OCI-M2 (cell line): Measurements from ENCODE around the gene SRBD1.
"Not testable (repeated sequence)": the region's sequence is repeated elsewhere in the genome, so short reads cannot be mapped to it uniquely, and the experiment has no call there.

Source experiments
- DNase-seq: peaks from one replicate; lab custom pipeline; 2025; ENCODE audit not compliant: unreplicated experiment; lab: John Stamatoyannopoulos, UW

The SRBD1 gene

DNA sequence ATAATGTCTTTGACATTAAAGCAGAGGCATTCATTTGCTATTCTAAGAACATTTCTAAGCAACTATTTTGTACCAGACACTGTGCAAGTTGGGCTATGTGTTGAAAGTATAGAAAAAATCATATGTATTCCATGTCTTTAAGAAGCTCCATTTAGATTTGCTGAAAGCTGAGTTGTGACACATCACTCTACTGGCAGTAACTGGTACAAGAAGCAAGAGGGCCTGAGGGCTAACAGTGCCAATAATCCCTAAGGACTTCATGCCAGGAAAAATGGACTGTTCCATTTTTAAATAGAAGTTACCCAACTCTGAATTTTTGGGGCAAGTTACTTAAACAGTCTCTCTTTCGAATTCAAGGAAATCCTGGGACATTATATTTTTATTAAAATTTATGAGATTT lies 178.7 kb downstream of the SRBD1 start:
- no peak for DNase-seq

DNA sequence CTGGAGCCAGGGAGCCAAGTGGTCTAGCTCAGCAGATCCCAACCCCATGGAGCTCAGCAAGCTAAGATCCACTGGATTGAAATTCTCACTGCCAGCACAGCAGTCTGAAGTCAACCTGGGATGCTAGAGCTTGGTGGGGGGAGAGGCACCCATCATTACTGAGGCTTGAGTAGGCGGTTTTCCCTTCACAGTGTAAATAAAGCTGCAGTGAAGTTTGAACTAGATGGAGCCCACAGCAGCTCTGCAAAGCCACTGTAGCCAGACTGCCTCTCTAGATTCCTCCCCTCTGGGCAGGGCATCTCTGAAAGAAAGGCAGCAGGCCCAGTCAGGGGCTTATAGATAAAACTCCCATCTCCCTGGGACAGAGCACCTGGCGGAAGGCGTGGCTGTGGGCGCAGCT lies 185.0 kb downstream of the SRBD1 start:
- DNase-seq, result not testable (repeated sequence)

DNA sequence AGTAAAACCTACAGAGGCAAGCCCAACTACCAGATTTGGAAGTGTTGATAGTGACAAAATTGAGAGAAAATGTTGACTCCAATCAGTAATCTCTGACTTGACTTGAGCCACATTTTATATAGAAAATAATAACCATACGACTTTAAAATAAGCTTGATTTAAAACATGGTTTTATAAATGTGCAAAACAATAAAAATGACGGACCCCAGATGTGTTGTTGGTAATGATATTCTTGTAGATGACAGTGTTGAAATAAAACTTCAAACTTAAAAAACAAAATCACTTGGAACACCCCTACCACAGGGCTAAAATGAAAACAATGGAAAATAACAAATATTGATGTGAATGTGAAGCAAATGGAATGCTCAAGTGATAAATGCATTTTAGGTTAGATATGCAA lies 188.1 kb downstream of the SRBD1 start:
- no peak for DNase-seq

DNA sequence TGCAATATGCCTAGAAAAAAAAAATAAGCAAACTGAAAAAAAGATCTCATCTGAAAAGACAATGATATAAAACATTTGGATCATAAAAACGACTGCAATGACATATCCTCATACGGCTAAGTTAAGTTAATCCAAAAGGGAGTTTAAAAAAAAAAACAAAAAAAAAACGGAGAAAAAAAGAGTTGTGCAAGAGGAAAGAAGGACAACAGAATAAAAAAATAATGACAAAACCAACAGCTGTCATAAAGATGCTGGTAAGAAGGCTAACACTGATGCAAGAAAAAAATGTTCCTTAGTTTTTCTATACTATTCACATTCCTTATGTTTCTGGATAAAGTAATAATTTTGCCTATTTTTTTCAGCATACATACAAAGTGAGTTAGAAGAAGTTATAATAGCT lies 192.5 kb downstream of the SRBD1 start:
- DNase-seq, result no peak

DNA sequence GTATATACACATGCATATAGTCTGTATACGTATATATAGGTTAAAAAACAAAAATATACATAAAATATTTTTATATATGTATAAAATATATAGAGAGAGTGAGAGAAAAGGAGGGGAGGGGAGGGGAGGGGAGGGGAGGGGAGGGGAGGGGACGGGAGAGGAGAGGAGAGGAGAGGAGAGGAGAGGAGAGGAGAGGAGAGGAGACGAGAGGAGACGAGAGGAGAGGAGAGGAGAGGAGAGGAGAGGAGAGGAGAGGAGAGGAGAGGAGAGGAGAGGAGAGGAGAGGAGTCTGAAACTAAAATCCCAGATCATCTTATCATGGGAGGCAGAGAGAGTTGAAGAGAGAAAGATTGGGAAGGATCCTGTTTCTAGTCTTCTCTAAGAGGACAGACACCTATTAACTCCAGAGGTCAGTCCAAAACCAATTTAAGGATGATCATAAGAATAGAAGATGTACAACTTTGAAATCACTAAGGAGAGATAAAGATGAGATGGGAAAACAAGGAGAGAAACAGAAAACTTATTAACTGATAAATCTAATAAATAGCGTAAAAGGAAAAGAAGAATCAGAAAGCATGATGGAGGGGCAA lies 195.4 kb downstream of the SRBD1 start:
- no peak for DNase-seq

GRCh38 chr2:45412754-45413379 lies 198.2 kb downstream of the SRBD1 start:
- DNase-seq, result no peak

GRCh38 chr2:45409677-45410076 lies 201.4 kb downstream of the SRBD1 start:
- no peak for DNase-seq

GRCh38 chr2:45406621-45407020 lies 204.4 kb downstream of the SRBD1 start:
- no peak for DNase-seq

GRCh38 chr2:45404807-45405297 lies 206.2 kb downstream of the SRBD1 start:
- no peak for DNase-seq

- no peak for DNase-seq
Measured at GRCh38 chr2:45403036-45403435, 208.0 kb downstream of the SRBD1 start.

DNA sequence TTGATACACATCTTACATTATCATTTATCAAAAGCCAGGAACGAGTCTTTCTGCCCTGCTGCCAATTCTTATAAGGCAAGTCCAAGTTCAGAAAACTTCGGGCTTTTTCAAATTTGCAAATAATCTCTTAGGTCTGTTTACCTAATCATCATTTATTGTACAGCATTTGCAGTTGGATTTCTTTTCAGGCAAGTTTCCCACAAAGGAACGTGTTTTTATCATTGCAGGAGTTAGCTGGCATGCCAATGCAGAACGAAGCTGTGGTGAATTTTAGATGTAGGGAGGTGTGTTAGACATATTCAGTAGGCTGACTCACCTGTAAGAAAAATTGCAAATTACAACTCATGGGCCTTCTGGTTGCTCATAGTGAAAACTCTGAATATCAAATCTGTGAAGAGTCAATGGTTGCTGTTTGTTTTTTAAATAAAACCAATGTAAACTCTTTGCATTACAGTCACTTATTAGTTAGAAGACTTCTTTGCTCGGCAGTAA lies 209.6 kb downstream of the SRBD1 start:
- no peak for DNase-seq

- DNase-seq, result no peak
Measured at GRCh38 chr2:45399040-45399784, 211.9 kb downstream of the SRBD1 start.

DNA sequence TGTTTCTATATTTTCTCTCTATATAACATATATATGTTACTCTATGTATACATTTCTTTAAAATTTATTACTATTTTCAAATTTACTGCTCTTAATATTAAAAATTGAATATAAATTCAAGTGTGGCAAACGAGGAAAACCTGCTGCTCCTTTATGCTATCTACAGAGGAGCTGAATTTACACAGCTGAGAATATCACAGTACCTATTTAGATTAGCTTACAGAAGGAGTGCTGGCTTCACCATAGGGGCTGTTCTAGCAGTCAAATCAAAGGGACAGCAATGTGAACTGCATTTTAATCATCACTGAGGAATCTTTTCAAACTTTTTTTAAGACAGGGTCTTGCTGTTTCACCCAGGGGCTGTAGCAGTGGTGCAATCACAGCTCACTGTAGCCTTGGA lies 213.8 kb downstream of the SRBD1 start:
- no peak for DNase-seq

DNA sequence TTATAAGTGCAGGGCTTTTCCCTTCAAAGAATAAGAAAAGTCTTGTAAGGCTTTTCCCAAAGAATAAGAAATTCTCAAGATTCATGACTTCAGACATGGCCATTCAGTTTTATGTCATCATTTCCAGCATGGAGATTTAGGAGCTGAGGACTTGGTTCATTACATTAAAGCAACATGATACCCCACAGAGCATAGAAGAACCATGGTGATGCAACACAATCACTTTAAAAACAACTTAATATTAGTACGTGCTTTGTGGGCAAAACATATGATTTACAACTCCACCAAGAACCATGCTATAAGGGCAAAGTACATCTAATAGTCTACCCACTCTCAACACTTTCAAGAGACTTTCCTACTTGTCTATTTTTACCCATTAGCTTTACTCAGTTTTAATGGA lies 214.4 kb downstream of the SRBD1 start:
- no peak for DNase-seq

DNA sequence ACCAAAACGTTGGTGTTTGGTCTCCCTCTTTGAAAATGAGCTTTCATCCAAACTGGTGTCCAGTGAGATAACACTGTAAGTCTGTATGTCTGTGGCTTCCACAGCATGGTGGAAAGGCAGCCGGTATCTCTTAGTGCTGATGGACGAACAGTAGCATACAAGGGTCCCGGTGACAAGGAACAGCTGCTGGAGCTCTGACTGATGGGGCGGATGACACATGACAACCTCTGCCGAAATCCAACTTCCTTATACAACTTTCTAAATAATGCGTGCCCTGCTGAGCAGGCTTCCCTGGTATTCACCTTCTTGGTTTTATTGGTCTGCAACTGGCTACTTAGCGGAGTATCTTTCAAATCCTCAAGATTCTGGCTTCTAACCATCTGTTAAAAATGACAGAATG lies 216.2 kb downstream of the SRBD1 start:
- no peak for DNase-seq

GRCh38 chr2:45394216-45394615 lies 216.9 kb downstream of the SRBD1 start:
- DNase-seq, result no peak

DNA sequence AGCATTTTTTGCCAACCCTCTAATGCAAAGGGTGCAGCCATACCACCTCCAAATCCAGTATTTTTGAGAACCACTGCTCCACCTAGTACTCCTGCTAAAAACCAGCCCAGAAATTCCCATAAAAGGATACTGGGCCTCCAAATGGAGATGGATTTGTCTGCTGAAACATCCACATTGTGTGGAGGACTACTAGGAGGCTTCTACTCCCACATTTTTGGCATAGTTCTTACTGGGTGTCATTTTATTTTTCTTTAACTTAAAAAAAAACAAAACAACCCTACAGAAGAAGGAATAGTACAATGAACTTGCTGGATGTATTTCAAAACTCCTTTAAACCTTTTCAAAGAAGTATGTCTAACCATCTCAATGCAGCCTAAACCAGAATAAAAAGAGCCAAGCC lies 219.2 kb downstream of the SRBD1 start:
- DNase-seq, result no peak

GRCh38 chr2:45390861-45391260 lies 220.2 kb downstream of the SRBD1 start:
- DNase-seq, result no peak

- DNase-seq, result no peak
Measured at GRCh38 chr2:45390441-45390840, 220.6 kb downstream of the SRBD1 start.

DNA sequence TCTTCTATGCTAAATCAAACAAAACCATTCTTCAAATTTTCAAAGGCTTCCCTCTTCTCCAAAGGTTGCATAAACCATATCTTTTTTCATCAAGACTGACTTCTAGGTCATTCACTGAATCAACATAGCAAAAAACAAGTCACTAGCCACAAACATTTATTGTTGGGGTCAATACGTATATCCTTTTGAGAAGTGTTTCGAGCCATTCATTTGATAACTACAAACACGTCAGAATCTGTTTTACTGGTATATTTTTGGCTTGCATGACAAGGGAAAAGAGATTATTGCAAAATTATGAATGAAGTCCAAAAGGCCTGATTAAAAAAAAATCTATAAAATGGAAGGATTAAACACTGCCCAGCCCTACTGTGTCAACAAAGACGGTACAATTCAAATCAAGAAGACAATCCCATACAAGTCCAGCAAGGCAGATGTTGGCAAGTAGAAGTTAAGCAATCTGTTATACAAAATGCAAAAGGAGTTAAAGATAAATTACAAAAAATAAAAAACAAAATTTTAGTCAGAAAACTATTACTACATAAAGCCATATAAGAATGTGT lies 222.4 kb downstream of the SRBD1 start:
- DNase-seq, result no peak

DNA sequence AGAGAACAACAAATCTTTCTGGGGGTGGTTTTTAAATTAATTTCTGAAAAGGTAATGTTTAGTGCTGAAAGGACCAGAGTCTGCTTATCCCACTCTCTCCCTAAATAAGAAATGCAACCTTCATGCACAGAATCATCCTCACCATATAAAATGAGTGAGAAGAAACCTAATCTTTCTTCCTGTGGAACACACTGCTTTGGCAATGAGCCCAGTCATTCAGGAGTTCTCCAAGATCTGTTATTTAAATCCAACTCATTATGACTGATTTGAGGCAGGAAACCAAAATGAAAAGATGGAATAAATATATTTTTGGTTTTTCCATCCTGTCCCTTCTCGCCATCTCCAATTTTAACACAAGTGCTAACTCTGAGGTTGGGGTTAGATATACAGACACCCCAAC lies 228.3 kb downstream of the SRBD1 start:
- DNase-seq, result no peak
